GM18511 (cell line): ENCODE results near the gene TUBB6.

Source experiments
- ATAC-seq: cut with Tn5 transposase; IDR thresholded peaks from one replicate; pipeline ENCODE4 v1.9.1; 2021; ENCODE audit warnings: mild to moderate bottlenecking, moderate library complexity; ENCODE audit not compliant: unreplicated experiment

Gene TUBB6

DNA sequence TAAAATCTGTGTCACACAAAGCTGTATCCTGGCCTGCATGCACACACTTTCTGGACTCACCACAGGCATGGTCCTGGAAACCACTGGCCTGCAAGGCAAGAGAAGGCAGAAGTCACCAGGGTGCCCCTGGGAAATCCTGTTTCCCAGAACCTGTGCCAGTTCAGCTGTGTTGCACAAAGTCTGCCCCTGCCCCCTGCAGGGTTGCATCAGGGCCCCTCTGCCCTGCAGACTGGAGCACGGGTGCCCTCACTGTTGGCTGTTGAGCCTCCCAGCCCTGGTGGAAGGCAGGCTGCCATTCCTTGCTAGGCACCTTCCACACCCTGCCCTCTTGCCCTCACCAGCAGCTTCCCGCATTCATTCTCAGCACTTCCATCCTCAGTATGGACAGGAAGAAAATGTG, 18.0 kb upstream of the TUBB6 start:
- ATAC-seq: no peak

GRCh38 chr18:12291161-12291560, 16.9 kb upstream of the TUBB6 start:
- no peak for ATAC-seq

DNA sequence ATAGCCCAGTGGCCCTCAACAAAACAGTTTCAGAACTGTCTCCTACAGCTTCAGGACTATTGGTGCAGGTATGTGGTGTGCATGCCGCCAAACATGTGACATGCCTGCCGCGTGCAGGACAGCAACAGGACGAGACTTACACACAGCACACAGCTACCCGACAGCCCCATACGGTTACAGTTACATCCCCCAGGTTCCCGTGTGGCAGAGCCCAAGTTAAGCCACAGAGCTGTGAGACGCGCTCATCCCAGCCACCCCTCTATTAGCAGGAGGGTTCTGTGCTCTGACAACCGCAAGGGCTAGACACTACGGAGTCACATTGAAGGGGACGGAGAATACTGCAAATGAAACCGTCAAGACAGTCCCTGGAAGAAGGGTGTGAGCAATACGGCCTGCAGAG, 16.4 kb upstream of the TUBB6 start:
- ATAC-seq: no peak

- no peak for ATAC-seq
Measured at GRCh38 chr18:12293831-12294230, 14.2 kb upstream of the TUBB6 start.

DNA sequence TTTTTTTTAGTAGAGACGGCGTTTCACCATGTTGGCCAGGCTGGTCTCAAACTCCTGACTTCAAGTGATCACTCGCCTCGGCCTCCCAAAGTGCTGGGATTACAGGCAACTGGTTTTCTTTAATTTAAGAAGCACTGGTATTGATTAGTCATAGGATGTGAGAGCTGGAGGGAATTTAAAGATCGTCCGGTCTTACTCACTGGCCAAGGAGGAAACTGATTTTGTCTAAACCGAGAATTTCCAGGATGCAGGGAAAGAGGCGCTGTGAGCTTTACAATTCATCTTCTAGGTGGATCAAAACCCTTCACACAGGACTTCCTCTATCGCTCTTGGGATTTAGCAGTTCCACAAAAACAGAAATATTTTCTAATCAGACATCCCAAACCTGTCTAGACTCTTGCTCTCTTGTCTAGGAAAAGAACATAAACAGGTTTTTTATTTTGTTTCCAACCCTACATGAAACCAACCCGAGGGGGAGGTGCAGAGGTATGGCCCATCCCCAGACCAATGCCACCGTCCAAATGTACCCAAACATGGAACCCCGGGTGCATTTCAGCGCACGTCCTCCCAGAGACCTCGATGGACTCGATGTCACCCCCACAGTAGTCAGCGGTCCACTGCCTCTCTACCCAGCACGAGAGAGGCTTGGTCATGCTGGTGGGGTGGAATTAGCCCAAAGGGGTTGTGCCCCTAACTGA, 12.5 kb upstream of the TUBB6 start:
- no peak for ATAC-seq

DNA sequence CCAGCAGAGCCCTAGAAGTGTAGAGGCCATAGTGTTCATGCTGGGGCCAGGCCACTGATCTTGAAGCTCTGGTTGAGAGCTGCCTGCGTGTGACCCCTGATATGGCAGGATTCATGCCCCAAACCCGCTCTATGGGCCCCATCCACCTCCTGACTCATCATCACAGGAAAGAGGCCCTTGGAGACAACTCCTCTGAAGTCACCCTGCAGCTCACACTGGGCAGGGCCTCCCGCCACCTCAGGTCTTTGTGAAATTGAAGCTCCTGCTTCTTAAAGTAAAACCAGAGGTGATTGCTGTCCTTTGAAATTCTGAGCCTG, 12.0 kb upstream of the TUBB6 start:
- ATAC-seq: no peak

DNA sequence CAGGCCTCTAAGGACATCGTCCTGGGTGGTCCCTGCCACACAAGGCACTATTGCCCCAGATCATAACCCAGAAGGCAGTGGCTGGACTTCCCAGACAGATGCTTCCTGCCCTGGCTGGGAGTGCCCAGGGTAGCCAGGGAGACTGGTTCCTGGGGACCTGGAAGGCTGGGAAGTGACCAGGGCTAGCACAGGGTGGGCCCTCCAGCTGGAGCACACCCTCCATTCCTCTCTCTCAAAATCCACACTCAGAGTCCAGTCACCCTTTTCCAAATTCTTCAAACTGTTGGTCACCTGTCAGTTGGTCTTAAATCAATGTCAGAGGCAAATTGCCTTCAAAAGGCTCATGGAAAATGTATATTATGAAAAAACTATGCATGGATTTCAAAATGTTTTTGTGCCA, 11.6 kb upstream of the TUBB6 start:
- no peak for ATAC-seq

DNA sequence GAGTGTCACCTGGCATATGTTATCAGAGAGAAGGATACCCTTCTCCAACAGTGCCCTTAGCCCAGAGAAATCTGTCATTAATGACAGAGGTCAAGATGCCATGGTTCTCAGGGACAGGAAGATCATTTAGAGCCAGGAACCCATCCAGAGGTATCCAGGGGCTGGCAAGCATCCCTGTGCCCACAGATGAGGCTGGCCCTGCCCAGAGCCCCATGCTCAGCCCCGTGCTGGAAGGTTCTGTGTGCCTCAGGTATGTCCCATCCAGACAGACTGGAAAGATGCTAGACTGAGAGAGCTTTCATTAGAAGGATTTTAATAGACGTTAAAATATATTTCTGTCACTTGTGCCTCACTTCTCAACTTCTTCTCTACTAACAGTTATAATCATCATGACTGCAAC, 8.2 kb upstream of the TUBB6 start:
- no peak for ATAC-seq

GRCh38 chr18:12301263-12302005, 6.6 kb upstream of the TUBB6 start:
- no peak for ATAC-seq

DNA sequence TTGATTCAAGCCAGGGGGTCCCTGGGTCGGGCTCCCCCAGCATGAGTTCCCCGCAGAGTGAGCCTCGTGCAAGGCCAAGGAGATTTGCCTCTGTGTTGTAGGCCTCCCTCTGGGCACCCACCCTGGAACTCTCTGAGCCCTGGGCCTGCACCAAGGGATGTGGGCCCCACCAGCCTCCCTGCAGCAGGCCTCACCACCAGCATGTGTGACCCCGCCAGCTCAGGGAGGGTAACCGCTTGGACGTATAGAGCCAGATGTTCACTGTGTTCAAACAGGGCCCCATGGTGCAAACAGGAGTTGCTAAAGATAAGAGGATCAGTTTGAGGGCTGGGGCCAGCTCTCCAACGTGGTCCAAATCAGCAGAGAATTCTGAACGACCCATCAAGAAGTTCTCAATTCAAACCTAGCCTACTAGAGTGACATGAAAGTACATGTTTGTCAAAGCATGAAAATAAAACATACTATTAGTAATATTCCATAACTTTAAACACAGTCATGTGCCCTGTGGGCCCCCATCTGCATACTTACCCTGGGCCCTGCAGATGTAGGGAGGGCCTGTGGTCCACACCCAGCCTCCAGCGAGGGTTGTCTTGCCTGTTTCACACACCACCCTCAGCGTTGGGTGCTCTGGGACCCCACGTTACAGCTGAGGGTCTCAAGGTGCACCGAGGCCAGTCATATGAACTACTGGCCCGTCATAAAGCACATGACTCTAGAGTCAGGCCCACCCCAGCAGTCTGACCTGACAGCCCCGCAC, 5.5 kb upstream of the TUBB6 start:
- no peak for ATAC-seq

DNA sequence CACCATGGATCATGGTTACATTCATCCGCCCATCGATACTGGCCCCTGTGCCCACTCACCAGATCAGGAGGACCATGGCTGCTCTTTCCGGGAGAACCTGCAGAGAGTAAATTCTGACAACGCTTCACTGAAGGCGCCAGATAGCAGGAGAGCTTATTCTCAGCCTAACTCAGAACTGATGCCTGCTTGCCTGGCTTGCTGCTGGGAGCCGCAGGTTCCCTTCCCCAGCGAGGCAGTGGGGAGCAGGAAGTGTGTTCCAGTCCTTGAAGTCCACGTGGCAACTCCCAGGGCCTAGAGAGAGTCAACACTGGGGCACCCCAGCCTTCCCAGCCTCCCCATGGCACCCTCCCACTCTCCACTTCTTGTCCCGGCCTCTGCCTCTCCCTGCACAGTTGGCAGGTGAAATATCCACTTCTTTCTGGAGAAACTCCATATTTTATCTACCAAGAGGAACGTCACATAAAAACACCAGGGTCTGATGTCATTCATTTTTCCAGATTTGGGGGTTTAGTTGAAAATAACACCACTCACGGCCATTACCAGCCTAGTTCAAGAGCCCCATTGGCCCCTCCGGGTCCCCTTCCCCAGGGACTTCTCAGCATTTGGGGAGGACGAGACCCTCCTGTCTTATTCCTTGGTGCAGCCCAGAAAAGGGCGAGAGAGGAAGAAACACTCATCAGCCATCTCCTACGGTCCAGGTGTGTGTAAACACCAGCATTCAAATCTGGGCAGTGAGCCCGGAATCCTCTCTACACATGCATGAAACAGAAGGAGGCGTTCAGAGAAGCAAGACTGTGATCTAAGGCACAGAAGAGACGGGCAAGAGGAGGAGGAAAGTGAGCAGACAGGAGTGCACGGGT, 3.5 kb upstream of the TUBB6 start:
- ATAC-seq: no peak

DNA sequence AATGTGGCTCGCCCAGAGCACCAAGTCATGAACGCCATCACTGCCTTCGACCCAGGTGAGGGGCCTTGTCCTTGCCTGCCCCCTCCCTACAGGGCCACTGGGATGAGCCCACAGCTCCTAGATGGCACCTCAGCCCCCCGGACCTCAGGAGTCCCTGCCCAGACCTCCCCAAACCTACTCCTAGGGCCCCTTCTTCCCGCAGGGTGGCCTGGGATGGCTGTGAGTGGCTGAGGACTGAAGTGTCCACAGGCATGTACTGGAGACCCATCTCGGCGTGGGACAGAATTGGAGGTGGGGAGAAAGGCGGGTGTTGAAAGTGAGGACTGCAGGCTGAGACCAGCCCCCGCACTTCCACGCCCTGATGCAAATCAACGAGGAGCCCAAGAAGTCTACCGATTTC, 2.8 kb upstream of the TUBB6 start:
- no peak for ATAC-seq

GRCh38 chr18:12305930-12306629, 2.0 kb upstream of the TUBB6 start:
- ATAC-seq: no peak

DNA sequence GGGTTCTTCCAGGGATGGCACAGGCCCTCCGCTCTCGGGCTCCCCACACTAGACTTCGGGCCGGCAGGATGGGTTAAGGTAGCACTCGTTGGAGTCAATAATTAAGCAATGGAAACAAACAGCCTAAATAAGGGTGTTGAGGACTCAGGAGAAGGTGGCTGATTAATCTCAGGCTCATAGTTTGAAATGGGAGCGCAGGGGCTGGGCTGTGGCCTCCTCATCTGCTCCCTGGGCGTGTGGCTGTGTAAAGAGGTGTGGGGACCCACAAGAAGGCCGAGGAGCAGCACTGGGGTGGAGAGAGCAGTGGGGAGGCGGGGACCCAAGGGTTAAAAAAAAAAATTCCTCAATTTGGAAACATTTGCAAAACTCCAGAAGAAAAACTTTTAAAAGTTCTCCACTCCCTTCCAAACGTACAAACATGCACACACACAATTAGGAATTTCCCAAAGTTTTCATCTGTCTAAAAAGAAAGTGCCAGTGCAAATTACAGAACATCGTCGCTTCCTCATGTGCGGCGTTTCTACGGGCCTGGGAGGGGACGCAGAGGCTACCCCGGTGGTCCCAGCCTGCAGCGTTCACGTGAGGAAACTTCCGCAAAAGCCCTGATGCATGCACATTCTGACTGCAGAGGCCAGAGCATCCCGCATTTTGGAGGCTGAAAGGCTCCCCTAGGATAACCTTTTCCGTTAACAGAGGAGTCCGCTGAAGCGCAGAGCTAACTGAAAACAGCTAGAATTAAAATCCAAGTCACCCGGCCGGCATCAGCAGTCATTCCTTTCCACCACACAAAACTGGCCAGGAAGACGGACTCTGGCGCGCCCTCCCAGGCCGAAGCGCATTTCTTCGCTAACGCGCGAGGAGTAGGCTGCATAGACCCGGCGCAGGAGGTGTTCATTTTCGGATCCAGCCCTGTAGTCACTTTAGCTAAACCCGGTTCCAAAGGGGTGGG, 1.0 kb upstream of the TUBB6 start:
- ATAC-seq: peak; percentile 31

- ATAC-seq: peak; percentile 67
Measured at GRCh38 chr18:12308386-12309100, 502 bp downstream of the TUBB6 start.

DNA sequence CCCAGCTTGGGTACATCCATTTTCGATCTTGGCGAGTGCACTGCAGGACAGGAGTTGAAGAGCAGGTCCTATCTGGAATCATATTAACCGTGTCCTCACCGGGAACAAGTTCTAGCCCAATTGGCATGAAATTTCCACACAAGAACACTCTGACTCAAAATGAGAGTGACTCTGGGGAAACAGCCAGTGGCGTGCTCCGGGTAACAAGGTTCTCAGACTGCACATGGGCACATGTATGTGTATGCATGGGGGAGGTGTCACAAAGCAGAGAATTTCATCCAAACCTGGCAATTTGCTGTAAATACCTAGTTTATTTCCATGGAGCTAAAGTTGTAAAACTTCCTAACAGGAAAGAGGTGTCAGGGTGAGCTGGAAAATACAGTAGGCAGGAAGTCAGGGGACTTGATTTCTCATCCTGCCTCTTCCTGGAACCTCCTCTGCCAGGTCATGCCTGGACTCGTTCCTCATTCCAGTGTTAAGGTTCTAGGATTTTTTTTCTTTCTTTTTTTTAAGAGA, 1.7 kb downstream of the TUBB6 start:
- no peak for ATAC-seq

DNA sequence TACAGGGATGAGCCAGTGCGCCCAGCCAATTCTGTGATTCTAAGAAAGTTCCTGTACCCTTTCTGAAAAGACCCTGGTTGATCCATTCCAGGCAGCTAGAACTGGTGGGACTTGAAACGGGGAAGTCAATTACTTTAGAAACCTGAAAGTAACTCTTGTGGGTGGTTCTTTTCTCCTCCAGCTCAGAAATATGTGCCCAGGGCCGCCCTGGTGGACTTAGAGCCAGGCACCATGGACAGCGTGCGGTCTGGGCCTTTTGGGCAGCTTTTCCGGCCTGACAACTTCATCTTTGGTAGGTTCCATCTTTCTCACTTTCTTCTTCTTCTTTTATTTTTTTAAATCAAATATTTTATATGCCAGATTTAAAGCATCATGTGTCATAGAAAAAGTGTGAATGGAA, 2.7 kb downstream of the TUBB6 start:
- ATAC-seq: no peak

GRCh38 chr18:12312976-12313375, 4.9 kb downstream of the TUBB6 start:
- ATAC-seq: no peak
